Endothelial cell of umbilical vein (primary cell): ENCODE data around the gene CDK5RAP2.

Source experiments
- EZH2 ChIP-seq: IDR thresholded peaks from 2 replicates; pipeline ENCODE4 v1.6.1; 2012; ENCODE audit warnings: borderline replicate concordance, low read depth, mild to moderate bottlenecking, moderate library complexity, low read length, inconsistent platforms; ENCODE audit not compliant: severe bottlenecking
- MYC ChIP-seq: IDR thresholded peaks from one replicate; pipeline ENCODE4 v1.6.1; 2011; ENCODE audit warnings: mild to moderate bottlenecking, low read depth, low read length
- POLR2AphosphoS5 ChIP-seq: IDR thresholded peaks from 2 replicates; pipeline ENCODE4 v1.6.1; 2012; ENCODE audit warnings: low read depth, mild to moderate bottlenecking, control low read depth, low read length, moderate library complexity; ENCODE audit not compliant: insufficient read depth
- TF ChIP-seq, protein P1 (sequence below), 2 donors: IDR thresholded peaks; 1 replicate in 1 of 2; 2 replicates in 1 of 2; pipeline ENCODE4 v1.5.1; 2011; ENCODE audit warnings: low read length in 2 of 2, mild to moderate bottlenecking in 2 of 2, moderate library complexity in 2 of 2, control low read depth in 1 of 2, inconsistent platforms in 1 of 2, low read depth in 1 of 2; ENCODE audit not compliant: insufficient read depth in 1 of 2; ENCODE audit errors: extremely low read depth in 1 of 2
- TF ChIP-seq, protein P2 (sequence below): IDR thresholded peaks from 2 replicates; pipeline ENCODE4 v1.6.1; 2011; ENCODE audit not compliant: insufficient read depth, insufficient read length

DNA sequence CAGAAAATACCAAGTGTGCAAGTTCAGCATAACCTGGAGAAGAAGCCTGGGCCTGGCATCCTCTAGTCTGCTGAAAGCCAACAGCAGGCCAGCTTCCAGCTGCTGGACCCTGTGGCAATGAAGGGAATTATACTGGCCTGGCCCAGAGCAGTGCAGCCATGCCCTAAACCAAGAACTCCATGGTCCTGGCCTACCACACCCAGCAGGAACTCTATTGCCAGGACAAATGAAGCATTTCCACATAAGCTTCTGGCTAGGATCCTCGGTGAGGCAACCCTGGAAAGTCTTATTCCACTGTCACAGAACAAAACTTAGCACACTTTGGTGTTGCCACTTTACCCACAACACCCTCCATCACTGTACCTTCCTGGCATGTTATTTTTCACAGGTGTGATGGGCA, 35.5 kb downstream of the CDK5RAP2 start:
- TF ChIP-seq, protein P1, sequence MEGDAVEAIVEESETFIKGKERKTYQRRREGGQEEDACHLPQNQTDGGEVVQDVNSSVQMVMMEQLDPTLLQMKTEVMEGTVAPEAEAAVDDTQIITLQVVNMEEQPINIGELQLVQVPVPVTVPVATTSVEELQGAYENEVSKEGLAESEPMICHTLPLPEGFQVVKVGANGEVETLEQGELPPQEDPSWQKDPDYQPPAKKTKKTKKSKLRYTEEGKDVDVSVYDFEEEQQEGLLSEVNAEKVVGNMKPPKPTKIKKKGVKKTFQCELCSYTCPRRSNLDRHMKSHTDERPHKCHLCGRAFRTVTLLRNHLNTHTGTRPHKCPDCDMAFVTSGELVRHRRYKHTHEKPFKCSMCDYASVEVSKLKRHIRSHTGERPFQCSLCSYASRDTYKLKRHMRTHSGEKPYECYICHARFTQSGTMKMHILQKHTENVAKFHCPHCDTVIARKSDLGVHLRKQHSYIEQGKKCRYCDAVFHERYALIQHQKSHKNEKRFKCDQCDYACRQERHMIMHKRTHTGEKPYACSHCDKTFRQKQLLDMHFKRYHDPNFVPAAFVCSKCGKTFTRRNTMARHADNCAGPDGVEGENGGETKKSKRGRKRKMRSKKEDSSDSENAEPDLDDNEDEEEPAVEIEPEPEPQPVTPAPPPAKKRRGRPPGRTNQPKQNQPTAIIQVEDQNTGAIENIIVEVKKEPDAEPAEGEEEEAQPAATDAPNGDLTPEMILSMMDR (IDR thresholded peaks at IDR 0.05; ENCODE audit: extremely low read depth in 1 of 2, insufficient read depth in 1 of 2, low read depth in 1 of 2, low read length in 2 of 2): no peak
- TF ChIP-seq, protein P2, sequence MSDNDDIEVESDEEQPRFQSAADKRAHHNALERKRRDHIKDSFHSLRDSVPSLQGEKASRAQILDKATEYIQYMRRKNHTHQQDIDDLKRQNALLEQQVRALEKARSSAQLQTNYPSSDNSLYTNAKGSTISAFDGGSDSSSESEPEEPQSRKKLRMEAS: no peak
- TF ChIP-seq MYC: no peak
- TF ChIP-seq POLR2AphosphoS5: no peak
- TF ChIP-seq EZH2: no peak
